HG03469 (cell line): ENCODE data around the gene ZNF28.
"Not testable (repeated sequence)": the region's sequence is repeated elsewhere in the genome, so short reads cannot be mapped to it uniquely, and the experiment has no call there.

Source experiments
- ATAC-seq: cut with Tn5 transposase; IDR thresholded peaks from one replicate; pipeline ENCODE4 v1.9.1; 2021; ENCODE audit warnings: mild to moderate bottlenecking, moderate library complexity, moderate number of reproducible peaks; ENCODE audit not compliant: unreplicated experiment

ZNF28 gene

DNA sequence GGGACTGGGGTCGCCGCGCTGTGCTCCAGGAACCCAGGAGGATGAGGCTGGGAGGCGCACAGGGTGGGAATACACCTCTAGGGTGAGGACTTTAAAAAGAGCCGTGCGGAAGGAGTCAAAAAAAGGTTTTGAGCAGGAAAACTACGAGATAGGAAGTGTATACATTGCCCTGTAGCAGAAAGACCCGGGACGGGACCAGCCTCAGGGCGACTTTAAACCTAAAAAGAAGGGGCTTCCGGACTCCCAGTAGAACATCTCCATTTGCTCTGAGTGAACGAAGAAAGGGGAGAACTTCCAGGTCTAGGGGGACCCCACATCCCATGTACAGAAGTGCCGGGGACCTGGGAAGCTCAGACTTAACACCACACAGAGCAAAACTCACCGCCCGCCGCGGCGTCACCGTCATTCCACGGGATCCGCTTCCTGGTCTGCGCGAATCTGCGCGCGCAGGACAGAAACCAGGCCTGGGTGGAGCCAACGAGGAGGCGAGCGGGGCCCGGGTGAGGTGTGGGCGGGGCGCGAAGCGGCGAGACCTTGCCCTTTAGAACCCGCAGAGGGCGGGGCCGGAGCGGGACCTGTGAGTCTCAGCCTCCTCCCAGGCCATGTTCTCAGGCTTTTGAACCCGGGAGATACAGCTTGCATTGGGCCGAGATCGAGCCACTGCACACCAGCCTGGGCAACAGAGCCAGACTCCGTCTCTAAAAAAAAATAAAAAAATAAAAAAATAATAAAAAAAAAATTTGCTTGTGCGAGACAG lies at the start of gene ZNF28:
Gene ZNF28, minus strand, starts transcription at position 430 of the 757 bp plus-strand sequence. CDS start 3,675 bp downstream, outside the sequence.
- ATAC-seq, result peak; percentile 93

DNA sequence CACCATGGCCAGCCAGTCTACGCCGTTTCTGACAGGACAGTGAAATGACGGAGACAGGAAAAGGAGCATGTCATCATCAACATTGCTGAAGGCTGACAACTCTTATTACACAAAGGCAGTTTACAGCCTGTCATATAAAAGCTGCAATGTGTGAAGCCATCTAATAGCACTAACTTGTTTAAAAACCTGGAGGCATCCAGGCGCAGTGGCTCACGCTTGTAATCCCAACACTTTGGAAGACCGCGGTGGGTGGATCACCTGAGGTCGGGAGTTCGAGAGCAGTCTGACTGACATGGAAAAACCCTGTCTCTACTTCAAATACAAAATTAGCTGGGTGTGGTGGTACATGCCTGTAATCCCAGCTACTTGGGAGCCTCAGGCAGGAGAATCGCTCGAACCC lies 46.6 kb upstream of the ZNF28 start:
- ATAC-seq, result not testable (repeated sequence)

DNA sequence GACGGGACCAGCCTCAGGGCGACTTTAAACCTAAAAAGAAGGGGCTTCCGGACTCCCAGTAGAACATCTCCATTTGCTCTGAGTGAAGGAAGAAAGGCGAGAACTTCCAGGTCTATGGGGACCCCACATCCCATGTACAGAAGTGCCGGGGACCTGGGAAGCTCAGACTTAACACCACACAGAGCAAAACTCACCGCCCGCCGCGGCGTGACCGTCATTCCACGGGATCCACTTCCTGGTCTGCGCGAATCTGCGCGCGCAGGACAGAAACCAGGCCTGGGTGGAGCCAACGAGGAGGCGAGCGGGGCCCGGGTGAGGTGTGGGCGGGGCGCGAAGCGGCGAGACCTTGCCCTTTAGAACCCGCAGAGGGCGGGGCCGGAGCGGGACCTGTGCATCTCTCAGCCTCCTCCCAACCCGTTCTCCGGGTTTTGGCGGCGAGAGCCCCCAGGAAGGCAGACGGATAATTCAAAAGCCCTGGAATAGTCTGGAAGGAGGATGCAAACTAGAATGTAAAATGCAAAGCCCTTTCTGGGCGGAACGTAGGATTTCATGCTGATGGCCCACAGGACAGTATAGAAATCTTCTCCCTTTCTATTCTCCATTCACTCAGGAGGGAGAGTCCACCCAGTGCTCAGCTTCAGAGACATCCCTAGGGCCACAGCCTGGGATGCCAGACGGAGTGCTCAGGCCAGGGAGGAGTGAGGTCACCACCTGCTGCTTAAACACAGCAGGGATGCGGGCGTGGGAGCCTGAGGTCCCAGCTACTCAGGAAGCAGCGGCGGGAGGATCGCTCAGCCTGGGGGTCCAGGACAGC lies 36.2 kb upstream of the ZNF28 start, which contains the start of gene ZNF468:
Gene ZNF468, minus strand, starts transcription at position 242 of the 814 bp plus-strand sequence. CDS start 3,347 bp downstream, outside the sequence.
- peak; percentile 84 for ATAC-seq

DNA sequence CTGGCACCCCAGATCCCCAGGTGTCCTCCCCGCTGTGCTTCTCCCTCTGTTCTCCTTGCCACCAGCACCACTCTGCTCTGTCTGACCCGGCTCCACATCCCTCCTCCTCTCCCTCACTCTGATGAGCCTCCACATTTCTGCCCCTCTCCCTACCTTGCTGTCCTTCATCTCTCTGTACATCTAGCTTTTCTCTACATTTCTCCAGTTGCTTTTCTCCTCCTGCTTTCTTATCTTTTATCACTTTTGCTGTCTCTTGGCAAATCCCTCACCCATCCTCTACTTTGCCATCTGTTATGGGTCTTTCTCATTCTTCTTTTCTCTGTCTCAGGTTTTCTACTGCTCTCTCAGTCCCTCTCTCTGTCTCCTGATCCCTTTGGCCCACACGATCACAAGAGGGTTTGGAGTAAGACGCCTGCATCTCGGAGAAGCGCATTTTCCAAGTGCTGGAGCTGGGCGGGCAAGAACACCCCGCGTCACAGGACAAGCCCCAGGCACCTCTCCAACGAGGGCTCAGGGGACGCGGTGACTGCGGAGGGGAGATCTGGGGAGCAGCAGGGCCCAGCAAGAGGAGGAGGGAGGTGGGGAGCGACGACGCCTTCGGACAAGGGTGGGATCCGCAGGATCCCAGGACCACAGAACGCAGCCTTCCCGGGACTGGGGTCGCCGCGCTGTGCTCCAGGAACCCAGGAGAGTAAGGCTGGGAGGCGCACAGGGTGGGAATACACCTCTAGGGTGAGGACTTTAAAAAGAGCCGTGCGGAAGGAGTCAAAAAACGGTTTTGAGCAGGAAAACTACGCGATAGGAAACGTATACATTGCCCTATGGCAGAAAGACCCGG lies 35.3 kb upstream of the ZNF28 start:
- not testable (repeated sequence) for ATAC-seq

DNA sequence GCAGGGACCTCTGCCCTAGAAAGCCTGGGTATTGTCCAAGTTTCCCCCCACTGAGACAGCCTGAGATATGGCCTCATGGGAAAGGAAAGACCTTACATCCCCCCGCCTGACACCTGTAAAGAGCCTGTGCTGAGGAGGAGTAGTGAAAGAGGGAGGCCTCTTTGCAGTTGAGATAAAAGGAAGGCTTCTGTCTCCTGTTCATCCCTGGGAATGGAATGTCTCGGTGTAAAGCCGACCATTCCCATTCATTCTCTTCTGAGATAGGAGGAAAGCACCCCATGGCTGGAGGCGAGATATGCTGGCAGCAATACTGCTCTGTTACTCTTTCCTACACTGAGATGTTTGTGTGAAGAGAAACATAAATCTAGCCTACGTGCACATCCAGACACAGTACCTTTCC lies 25.9 kb upstream of the ZNF28 start:
- ATAC-seq, result not testable (repeated sequence)

DNA sequence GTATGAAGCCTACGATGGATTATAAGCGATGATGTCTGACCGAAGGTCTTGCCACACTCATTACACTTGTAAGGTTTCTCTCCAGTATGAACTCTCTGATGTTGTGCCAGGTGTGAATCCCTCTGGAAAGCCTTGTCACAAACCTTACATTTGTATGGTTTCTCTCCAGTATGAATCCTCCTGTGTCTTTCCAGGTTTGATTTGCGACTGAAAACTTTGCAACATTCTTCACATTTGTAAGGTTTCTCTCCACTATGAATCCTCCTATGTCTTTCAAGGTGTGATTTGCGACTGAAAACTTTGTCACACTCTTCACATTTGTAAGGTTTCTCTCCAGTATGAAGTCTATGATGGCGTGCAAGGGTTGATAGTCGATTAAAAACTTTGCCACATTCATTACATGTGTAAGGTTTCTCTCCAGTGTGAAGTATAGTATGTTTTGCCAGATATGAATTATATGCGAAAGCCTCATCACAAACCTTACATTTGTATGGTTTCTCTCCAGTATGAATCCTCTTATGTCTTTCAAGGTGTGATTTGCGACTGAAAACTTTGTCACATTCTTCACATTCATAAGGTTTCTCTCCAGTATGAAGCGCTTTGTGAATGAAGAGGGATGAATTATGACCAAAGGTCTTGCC lies 19.5 kb upstream of the ZNF28 start:
- ATAC-seq, result not testable (repeated sequence)

DNA sequence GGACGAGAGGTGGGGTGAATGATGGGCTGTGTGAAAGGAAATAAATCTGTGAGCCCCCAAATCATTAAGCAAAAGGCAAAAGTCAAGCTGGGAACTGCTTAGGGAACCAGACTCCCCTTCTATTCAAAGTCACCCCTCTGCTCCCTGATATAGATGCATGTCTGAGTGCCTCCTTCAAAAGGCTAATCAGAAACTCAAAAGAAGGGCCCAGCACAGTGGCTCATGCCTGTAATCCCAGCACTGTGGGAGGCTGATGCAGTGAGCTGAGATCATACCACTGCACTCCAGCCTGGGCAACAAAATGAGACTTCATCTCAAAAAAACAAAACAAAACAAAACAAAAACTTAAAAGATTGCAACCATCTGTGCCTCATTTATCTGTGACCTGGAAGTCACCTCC lies 12.9 kb upstream of the ZNF28 start:
- ATAC-seq, result not testable (repeated sequence)

DNA sequence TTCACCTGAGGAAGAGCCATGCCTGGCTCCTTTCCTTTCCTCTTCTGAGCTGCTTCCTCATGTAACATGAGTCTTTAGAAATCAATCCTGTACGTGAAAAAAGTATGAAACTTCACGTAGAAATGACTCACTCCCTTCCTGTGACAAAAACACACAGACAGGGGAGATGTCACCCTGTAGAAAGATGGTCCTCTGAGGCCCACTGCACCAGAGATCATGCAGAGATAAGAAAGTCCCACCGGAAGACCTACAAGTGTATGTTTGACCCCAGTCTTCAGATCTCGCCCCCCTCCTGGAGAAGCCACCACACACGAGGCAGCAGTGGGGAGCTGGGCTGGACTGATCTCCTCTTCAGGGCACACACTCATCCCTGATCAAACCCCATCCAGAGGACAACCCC lies 12.1 kb upstream of the ZNF28 start:
- not testable (repeated sequence) for ATAC-seq

DNA sequence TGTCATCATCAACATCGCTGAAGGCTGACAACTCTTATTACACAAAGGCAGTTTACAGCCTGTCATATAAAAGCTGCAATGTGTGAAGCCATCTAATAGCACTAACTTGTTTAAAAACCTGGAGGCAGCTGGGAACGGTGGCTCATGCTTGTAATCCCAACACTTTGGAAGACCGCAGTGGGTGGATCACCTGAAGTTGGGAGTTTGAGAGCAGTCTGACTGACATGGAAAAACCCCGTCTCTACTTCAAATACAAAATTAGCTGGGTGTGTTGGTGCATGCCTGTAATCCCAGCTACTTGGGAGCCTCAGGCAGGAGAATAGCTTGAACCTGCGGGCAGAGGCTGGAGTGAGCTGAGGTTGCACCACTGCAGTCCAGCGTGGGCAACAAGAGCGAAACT lies 8.4 kb upstream of the ZNF28 start:
- not testable (repeated sequence) for ATAC-seq

DNA sequence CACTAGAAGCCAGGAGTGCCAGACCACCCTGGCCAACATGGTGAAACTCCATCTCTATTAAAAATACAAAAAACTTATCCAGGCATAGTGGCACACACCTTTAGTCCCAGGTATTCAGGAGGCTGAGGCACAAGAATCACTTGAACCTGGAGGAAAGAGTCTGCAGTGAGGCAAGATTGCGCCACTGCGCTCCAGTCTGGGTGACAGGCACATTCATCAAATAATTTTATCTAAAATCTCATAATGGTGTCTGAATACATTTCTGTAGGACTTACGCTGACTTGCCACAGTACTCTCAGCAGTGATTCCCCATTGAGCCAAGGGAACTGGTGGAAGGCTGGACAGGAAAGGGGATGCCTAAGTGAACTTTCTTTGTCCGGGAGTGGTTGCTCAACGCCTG lies 4.3 kb upstream of the ZNF28 start:
- ATAC-seq, result no peak

DNA sequence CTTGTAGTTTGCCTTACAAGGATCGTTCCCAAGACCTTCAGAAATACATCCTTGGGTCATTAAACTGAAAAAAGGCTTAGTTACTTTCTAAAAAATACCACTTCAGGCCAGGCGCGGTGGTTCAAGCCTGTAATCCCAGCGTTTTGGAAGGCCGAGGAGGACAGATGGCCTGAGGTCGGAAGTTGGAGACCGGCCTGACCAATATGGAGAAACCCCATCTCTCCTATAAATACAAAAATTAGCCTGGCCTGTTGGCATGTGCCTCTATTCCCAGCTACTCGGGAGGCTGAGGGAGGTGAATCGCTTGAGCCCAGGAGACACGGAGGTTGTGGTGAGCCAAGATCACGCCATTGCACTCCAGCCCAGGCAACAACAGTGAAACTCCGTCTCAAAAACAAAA lies 2.2 kb upstream of the ZNF28 start:
- ATAC-seq, result no peak

DNA sequence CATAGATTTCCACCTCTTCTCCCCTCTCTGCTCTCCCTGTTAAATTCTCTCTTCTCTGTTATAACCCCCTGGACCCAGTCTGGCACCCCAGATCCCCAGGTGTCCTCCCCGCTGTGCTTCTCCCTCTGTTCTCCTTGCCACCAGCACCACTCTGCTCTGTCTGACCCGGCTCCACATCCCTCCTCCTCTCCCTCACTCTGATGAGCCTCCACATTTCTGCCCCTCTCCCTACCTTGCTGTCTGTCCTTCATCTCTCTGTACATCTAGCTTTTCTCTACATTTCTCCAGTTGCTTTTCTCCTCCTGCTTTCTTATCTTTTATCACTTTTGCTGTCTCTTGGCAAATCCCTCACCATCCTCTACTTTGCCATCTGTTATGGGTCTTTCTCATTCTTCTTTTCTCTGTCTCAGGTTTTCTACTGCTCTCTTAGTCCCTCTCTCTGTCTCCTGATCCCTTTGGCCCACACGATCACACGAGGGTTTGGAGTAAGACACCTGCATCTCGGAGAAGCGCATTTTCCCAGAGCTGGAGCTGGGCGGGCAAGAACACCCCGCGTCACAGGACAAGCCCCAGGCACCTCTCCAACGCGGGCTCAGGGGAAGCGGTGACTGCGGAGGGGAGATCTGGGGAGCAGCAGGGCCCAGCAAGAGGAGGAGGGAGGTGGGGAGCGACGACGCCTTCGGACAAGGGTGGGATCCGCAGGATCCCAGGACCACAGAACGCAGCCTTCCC lies 795 bp downstream of the ZNF28 start:
- not testable (repeated sequence) for ATAC-seq

DNA sequence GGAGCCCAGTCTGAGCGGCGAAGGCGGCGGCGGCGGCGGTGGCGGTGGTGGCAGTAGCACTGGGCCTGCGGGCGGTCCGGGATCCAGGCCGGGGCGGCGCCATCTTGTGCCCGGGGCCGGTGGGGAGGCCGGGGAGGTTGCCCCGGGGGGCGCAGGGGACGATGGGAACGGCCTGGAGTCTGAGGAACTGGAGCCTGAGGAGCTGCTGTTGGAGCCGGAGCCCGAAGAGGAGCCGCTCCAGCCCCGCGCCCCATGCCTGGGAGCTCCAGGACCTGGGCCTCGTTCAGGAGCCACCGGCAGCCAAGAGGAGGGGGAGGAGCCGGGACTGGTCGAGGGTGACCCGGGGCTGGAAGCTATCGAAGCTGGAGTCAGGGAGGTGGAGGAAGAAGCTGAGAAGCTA lies 11.6 kb downstream of the ZNF28 start:
- ATAC-seq, result no peak

DNA sequence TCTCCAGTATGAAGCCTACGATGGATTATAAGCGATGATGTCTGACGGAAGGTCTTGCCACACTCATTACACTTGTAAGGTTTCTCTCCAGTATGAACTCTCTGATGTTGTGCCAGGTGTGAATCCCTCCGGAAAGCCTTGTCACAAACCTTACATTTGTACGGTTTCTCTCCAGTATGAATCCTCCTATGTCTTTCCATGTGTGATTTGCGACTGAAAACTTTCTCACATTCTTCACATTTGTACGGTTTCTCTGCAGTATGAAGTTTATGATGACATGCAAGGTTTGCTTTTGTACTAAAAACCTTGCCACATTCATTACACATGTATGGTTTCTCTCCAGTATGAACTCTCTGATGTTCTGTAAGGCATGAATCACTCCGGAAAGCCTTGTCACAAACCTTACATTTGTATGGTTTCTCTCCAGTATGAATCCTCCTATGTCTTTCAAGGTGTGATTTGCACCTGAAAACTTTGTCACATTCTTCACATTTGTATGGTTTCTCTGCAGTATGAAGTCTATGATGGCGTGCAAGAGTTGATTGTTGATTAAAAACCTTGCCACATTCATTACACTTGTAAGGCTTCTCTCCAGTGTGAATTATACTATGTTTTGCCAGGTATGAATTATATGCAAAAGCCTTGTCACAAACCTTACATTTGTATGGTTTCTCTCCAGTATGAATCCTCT lies 21.3 kb downstream of the ZNF28 start:
- ATAC-seq, result not testable (repeated sequence)

DNA sequence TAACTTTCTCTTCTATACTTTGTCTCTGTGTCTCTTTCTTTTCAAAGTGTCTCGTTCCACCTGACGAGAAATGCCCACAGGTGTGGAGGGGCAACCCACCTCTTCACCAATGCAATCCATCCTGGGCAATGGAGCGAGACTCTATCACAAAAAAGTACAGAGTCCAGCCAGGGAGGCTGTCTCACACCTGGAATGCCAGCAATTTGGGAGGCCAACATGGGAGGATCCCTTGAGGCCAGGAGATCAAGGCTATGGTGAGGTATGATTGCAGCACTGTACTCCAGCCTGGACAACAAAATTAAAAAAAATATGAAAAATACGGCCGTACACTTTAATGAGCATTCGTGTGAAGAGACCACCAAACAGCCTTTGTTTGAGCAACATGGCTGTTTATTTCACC lies 32.0 kb downstream of the ZNF28 start:
- no peak for ATAC-seq

DNA sequence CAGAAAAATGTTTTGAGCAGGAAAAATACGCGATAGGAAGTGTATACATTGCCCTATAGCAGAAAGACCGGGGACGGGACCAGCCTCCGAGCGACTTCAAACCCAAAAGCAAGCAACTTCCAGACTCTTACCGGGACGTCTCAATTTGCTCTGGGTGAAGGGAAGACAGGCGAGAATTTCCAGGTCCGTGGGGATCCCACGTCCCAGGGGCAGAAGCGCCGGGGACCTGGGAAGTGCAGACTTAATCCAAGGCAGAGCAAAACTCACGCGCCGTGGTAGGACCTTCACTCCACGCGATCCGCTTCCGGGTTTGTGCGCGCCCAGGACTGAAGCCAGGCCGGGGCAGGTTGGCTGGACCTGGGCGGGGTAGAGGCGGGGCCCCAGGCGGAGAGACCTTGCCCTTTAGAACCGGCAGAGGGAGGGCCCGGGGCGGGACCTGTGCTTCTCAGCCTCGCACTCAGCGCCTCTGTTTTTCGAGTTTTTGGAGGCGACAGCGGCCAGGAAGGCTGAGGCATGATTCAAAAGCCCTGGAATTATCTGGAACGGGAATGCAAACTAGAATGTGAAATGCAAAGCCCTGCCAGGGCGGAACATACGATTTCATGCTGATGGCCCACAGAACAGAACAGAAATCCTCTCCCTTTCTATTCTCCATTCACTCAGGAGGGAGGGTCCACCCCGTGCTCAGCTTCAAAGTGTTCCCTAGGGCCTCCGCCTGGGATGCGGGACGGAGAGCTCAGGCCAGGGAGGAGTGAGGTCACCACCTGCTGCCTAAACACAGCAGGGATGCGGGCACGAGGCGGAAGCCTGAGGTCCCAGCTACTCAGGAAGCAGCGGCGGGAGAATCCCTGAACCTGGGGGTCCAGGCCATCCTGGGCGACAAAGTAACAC lies 34.7 kb downstream of the ZNF28 start, which contains the start of gene ZNF600:
Gene ZNF600, minus strand, starts transcription at position 328 of the 891 bp plus-strand sequence. CDS start 7,903 bp downstream, outside the sequence.
- ATAC-seq, result not testable (repeated sequence)

DNA sequence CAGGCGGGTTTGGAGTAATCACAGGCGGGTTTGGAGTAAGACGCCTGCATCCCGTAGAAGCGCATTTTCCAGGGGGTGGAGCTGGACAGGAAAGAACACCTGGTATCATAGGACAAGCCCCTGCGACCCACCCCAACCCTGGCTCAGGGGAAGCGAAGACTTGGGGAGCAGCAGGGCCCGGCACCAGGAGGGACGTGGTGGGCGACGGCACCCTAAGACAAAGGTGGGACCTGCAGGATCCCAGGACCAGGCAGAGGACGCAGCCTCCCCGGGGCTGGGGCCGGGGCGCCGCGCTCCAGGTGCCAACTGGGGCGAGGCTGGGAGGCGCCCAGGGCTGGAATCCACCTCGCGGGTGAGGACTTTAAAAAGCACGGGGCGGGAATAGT lies 35.4 kb downstream of the ZNF28 start:
- no peak for ATAC-seq

DNA sequence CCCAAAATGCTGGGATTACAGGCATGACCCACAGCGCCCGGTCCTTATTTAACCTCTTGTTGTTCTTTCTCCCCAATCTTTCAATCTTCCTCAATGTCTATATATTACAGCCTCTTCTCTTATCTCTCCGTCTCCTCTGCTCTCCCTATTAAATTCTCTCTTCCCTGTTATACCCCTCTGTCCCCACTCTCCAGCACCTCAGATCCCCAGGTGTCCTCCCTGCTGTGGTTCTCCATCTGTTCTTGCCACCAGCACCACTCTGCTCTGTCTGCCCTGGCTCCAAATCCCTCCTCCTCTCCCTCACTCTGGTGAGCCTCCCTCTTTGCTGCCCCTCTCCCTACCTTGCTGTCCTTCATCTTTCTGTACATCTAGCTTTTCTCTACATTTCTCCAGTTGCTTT lies 35.9 kb downstream of the ZNF28 start:
- ATAC-seq, result no peak
